HG03457 (cell line): ENCODE data around the gene PSMF1.

ENCODE experiments used
- ATAC-seq: cut with Tn5 transposase; IDR thresholded peaks from one replicate; pipeline ENCODE4 v1.9.1; 2021; ENCODE audit warnings: moderate number of reproducible peaks; ENCODE audit not compliant: unreplicated experiment

PSMF1 gene

GRCh38 chr20:1188347-1188746, 69.9 kb downstream of the PSMF1 start:
- no peak for ATAC-seq

GRCh38 chr20:1189827-1190226, 71.4 kb downstream of the PSMF1 start:
- no peak for ATAC-seq

DNA sequence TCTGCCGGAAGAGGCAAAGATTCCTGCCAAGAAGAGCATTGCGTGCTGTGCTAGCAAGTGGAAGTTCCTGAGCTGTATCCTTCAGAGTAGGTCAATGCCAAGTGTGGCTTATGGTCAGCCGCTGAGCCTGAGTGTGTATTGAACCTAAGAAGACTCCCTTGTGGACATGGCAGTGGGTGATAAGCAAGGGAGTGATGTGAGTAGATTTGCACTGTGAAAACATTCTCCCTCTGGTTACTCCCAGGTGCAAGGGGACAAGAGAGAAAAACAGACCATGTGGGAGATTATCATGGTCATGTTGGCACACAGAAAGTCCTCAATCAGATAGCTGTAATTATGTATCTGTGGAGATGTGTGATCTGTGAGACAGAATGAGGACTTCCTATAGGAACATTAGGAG, 72.4 kb downstream of the PSMF1 start:
- no peak for ATAC-seq

GRCh38 chr20:1191299-1191698, 72.9 kb downstream of the PSMF1 start:
- no peak for ATAC-seq

DNA sequence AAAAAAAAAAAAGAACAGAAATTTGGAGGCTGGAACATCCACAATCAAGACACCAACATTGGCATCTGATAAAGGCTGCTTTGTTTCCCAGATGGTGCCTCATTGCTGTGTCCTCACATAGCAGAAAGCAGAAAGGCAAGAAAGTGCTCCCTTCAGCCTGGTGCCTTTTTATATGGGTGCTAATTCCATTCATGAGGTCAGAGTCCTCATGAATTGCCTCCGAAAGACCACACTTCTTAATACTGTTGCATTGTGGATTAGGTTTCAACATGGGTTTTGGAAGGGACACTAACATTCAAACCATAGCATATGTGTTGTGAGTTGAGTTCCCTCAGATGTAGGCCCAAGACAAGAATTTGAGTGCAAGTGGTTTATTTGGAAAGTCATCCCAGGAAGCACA, 76.8 kb downstream of the PSMF1 start:
- no peak for ATAC-seq

- no peak for ATAC-seq
Observed at GRCh38 chr20:1196634-1197033, 78.2 kb downstream of the PSMF1 start.

- no peak for ATAC-seq
Observed at GRCh38 chr20:1197801-1198200, 79.4 kb downstream of the PSMF1 start.

GRCh38 chr20:1198751-1199150, 80.3 kb downstream of the PSMF1 start:
- ATAC-seq: no peak

- no peak for ATAC-seq
Observed at GRCh38 chr20:1199212-1199873, 80.9 kb downstream of the PSMF1 start.

- no peak for ATAC-seq
Observed at GRCh38 chr20:1199964-1200363, 81.6 kb downstream of the PSMF1 start.

DNA sequence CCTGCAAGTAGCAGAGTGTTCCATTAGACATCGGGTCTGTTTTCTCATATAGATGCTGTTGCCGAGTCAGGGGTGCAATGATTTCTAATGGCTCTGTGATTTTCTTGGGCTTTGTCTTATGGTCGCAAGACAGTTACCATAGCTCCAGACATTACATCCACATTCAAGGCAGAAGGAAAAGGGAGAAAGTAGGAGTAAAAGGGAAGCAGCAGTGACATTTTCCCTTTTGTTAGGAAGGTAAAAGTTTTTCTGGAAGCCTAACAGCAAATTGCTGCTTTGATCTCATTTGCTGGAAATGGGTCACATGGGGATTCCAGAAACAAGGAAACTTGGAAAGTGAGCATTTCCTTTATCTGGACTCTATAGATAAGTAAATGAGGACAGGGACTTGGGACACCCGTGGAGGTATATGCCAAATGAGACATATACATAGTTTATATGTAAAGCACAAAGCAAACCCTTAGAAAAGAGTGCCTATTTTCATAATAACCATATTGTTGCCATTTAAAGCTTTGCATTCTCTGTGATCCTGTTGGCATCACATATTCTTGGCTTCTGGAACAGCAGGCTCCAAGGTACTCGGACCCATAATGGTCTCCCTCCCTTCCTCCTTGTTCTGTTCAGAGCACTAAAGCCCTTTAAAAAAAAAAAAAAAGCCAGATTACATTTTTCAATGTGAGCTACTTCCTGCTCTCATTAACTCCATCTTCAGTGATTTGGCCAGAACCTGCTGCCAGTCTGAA, 84.5 kb downstream of the PSMF1 start, which contains the start of gene C20orf202:
Gene C20orf202, plus strand, starts transcription at position 693 of the 743 bp plus-strand sequence. CDS start 132 bp downstream, outside the sequence.
- no peak for ATAC-seq

DNA sequence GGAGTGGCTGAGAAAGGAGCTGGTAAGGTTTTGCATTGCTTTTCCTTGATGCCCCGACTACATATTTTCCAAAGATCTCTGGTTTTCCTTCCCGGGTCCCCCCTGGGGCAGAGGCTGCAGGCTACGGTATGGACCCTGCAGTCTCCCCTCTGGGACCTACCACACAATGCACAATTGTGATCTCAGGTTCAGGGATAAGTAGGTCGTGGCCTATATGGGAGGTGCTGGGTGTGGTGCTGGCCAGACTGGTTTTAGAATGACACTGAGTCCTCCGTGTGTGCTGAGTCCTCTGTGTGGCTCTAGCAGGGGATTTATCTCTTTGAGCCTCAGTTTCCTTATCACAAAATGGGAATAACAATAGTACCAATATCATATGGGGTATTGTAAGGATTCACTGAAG, 85.2 kb downstream of the PSMF1 start:
- no peak for ATAC-seq

- ATAC-seq: no peak
Observed at GRCh38 chr20:1204113-1204512, 85.7 kb downstream of the PSMF1 start.

- no peak for ATAC-seq
Observed at GRCh38 chr20:1204576-1204975, 86.2 kb downstream of the PSMF1 start.

- no peak for ATAC-seq
Observed at GRCh38 chr20:1205802-1206201, 87.4 kb downstream of the PSMF1 start.

GRCh38 chr20:1206366-1207148, 88.2 kb downstream of the PSMF1 start:
- ATAC-seq: no peak

DNA sequence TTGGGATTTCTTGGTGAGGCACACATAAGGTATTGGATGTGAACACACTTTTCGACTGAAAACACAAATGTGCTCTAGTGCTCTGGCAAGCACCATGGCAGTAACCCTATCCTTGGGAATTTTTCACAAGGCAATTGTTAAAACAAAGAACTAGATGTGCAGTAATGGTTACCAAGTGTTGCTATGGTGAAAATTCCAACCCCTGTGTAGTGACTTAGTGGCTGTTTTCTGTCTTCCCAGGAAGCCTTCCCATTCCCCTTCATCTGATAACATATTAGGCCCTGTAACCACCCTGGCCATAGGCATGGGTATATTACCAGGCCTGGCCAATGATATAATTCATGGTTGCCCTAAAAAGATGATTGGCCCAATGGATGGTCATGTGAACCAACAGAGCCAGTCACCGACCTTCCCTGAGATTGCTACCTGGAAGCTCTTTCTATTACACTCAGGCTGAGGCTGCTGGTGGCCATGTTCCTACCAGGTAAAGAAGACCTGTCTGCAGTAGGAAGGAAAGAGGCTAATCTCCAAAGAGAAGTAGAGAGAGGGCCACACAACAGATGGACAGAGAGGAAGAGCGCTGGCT, 89.0 kb downstream of the PSMF1 start:
- ATAC-seq: no peak

DNA sequence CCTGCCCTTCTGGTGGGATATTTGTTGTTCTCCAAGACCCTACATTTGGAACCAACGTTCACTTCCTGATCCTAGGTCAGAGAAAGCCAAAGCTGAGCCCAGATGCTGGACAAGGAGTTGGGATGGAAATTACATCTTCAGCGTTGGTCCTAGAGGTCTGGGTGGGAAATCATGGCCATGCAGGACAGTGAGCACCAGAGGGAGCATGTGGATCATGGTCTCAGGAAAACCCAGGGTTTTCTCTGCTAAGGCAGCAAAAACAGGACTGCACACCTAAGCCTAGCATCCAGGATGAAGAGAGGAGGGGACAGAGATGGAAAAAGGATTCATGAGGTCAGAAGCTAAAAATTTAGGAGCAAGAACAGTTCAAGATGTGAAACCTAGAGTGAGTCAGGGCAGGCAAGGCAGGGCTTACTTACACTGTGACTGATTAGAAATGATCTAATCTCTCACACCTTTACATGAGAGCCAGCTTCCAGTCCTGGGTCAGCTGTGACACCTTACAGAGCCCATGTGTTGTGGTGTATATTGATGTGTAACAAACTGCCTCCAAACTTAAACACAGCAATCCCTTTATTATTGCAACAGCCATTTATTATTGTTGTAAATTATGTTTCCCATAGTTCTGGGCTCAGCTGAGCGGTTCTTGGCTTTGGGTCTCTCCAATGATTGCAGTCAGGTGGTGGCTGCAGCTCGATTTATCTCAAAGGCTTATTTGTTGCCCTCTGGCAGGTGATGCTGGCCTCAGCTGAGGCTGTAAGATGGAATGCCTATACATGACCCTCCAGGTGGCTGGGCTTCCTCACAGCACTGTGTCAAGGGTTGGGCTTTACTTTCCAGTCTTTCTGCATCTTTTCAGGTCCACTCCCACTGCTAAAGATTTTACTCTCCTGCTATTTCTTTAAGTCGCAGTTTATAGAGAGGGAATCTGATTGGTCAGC, 91.3 kb downstream of the PSMF1 start:
- ATAC-seq: no peak

DNA sequence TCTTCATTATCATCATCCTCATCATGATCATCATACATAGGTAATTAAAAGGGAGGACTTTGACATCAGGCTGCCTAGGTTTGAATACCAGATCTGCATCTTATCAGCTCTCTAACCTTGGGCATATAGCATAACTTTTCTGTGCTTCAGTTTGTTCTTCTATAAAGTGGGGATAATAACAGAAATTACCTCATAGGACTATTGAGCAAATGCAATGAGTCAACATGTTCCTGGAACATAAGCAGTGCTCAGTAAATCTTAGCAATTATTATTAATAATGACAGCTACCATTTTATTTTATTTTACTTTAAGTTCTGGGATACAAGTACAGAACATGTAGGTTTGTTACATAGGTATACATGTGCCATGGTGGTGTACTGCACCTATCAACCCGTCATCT, 92.1 kb downstream of the PSMF1 start:
- ATAC-seq: no peak

DNA sequence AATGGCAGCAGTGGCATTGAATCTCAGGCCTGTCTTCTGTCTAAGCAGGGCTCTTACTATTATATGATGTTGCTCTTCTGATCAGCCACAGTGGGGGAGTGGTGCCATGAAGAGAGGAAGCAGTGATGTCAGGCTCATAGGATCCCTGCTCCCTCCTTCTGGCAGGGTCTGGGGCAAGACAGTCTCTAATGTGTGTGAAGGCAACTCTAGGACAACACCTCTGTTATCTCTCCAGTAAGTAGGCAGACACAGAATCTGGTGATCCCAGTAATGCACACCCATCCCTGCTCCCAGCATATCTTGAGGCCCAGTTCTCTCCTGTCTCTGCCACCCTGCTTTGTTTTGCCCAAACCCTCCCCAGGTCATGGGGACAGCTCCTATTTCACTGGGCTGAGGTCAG, 93.6 kb downstream of the PSMF1 start:
- no peak for ATAC-seq
